22Rv1 (cell line): Measurements from ENCODE around the gene CCNDBP1.
"Not testable (repeated sequence)": the region's sequence is repeated elsewhere in the genome, so short reads cannot be mapped to it uniquely, and the experiment has no call there.

Experiments used
- H3K27ac ChIP-seq: fragments of 450-650 bp; 2 replicates; pipeline ENCODE4 v1.5.1; 2017
- ZFX ChIP-seq: fragments of 450-650 bp; IDR thresholded peaks from 2 replicates; pipeline ENCODE4 v1.6.1; 2017; ENCODE audit warnings: antibody characterized with exemption, borderline replicate concordance
- TF ChIP-seq, protein P1 (sequence below): fragments of 450-650 bp; IDR thresholded peaks from 2 replicates; pipeline ENCODE4 v1.5.1; 2017; ENCODE audit warnings: mild to moderate bottlenecking

CCNDBP1 gene

DNA sequence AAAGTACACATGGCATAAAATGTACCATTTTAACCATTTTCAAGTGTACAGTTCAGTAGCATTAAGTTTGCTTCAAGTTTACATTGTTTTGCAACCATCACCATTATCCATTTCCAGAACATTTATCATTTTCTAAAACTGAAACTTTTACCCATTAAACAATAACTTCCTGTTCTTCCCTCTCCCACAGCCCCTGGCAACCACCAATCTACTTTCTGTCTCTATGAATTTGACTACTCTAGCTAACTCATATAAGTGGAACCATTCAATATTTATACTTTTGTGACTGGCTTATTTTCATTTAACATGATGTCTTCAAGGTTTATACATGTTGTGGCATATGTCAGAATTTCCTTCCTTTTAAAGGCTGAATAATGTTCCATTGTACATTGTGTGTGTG, 31.9 kb upstream of the CCNDBP1 start:
- TF ChIP-seq, protein P1, sequence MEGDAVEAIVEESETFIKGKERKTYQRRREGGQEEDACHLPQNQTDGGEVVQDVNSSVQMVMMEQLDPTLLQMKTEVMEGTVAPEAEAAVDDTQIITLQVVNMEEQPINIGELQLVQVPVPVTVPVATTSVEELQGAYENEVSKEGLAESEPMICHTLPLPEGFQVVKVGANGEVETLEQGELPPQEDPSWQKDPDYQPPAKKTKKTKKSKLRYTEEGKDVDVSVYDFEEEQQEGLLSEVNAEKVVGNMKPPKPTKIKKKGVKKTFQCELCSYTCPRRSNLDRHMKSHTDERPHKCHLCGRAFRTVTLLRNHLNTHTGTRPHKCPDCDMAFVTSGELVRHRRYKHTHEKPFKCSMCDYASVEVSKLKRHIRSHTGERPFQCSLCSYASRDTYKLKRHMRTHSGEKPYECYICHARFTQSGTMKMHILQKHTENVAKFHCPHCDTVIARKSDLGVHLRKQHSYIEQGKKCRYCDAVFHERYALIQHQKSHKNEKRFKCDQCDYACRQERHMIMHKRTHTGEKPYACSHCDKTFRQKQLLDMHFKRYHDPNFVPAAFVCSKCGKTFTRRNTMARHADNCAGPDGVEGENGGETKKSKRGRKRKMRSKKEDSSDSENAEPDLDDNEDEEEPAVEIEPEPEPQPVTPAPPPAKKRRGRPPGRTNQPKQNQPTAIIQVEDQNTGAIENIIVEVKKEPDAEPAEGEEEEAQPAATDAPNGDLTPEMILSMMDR: no peak
- no peak for TF ChIP-seq ZFX

DNA sequence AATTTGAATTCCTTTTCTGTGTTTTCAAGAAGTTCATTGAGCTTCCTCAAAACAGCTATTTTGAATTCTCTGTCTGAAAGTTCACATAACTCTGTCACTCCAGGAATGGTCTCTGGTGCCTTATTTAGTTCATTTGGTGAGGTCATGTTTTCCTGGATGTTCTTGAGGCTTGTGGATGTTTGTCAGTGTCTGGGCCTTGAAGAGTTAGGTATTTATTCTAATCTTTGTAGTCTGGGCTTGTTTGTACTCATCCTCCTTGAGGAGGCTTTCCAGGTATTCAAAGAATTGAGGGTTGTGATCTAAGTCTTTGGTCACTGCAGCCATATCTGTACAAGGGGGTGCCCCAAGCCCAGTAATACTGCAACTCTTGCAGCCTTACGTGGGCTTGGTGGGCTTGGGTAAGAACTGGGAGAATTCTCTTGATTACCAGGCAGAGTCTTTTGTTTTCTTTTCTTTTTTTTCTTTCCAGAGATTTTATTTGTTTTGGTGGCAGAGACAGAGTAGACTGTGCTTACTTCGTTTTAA, 19.3 kb upstream of the CCNDBP1 start:
- TF ChIP-seq, protein P1: no peak
- no peak overlapping the region for H3K27ac ChIP-seq

More for the DNA sequence above, 31.9 kb upstream of the CCNDBP1 start:
- H3K27ac ChIP-seq: no peak overlapping the region

DNA sequence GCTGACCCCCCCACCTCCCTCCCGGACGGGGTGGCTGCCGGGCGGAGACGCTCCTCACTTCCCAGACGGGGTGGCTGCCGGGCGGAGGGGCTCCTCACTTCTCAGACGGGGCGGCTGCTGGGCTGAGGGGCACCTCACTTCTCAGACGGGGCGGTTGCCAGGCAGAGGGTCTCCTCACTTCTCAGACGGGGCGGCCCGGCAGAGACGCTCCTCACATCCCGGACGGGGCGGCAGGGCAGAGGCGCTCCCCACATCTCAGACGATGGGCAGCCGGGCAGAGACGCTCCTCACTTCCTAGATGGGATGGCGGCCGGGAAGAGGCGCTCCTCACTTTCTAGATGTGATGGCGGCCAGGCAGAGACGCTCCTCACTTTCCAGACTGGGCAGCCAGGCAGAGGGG, 17.9 kb upstream of the CCNDBP1 start:
- H3K27ac ChIP-seq: not testable (repeated sequence)

DNA sequence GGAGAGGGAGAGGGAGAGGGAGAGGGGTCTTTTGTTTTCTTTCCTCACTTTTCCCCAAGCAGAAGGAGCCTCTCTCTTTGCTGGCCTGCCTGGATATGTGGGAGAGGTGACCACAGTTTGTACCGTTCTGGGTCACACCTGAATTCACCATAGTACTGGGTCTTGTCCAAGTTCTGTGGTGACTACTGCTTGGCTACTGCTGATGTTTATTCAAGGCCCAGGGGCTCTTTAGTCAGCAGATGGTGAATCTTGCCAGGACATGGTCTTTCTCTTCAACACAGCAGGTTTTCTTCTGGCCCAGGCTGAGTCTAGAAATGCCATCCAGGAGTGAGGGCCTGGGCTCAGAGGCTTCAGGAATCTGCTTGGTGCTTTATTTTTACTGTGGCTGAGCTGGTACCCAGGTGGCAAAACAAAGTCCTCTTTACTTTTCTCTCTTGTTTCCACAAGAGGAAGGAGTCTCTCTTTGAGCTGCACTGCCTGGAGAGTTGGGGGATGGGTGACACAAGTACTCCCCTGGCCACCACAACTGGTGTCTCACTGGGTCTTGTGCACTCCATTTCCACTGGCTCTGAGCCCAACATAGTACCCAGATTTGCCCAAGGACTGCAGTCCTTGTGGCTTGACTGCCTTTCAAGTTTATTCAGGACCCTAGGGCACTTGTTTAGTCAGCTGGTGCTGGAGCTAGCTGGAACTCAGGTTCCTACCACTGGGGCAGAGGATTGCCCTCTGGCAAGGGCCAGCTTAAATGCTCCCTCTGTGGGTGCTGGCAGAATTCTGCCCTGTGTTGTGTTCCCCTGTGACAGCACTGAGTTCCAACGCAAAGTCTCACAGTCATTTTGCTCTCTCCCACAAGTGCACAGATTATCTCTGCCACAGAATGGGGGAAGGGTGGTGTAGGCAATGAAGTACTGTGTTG, 16.8 kb upstream of the CCNDBP1 start:
- H3K27ac ChIP-seq: no peak overlapping the region
- TF ChIP-seq, protein P1: no peak
- TF ChIP-seq ZFX: no peak

DNA sequence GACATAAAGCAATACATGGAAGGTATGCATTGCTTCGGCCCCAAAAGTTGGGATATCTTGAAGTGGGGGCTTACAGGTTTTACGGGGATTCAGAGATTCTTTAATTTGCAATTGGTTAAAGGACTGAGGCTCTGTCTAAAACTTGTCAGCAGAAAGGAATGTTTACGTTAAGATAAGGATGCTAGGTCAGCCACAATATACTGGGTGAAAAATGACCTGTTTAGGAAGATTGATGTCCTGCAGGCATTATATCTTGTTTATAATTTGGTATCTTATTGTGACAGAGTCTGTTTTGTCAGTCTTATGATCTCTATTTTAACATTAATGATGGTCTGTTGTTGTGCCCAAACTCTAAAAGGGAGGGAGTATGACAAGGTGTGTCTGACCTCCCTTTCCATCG, 15.3 kb upstream of the CCNDBP1 start:
- TF ChIP-seq, protein P1: no peak
- TF ChIP-seq ZFX: no peak
- no peak overlapping the region for H3K27ac ChIP-seq

DNA sequence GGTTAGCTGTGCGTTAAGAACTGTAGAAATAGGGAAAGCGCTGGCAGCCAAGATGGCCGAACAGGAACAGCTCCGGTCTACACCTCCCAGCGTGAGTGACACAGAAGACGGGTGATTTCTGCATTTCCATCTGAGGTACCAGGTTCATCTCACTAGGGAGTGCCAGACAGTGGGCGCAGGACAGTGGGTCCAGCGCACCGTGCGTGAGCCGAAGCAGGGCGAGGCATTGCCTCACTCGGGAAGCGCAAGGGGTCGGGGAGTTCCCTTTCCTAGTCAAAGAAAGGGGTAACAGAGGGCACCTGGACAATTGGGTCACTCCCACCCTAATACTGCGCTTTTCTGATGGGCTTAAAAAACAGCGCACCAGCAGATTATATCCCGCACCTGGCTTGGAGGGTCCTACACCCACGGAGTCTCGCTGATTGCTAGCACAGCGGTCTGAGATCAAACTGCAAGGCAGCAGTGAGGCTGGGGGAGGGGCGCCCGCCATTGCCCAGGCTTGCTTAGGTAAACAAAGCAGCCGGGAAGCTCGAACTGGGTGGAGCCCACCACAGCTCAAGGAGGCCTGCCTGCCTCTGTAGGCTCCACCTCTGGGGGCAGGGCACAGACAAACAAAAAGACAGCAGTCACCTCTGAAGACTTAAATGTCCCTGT, 9.4 kb upstream of the CCNDBP1 start:
- not testable (repeated sequence) for H3K27ac ChIP-seq

DNA sequence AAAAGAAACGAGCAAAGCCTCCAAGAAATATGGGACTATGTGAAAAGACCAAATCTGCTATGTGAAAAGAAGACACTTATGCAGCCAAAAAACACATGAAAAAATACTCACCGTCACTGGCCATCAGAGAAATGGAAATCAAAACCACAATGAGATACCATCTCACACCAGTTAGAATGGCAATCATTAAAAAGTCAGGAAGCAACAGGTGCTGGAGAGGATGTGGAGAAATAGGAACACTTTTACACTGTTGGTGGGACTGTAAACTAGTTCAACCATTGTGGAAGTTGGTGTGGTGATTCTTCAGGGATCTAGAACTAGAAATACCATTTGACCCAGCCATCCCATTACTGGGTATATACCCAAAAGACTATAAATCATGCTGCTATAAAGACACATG, 8.1 kb upstream of the CCNDBP1 start:
- H3K27ac ChIP-seq: not testable (repeated sequence)

DNA sequence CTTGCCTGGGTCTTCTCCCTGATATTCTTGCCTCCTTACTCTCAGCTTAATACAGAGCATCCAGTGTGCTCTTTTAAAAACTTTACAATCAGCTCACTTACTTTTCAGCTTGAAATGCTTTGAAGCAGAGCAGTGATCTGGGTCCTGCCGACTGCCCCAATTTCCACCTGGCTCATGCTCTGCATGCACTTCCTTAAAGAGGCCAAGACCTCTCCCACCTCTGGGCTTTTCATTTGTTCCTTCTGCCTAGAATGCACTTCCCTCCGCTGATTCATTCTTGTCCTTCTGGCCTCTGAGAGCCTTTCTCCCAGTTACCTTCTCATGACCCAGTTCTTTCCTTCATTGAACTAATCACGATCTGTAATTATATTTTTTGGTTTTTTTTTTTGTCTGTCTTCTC, 1.9 kb upstream of the CCNDBP1 start:
- H3K27ac ChIP-seq: peak overlapping the region; percentile 81; the same call in 1 of the 2 replicates

More for the DNA sequence above, 1.9 kb upstream of the CCNDBP1 start:
- TF ChIP-seq, protein P1: no peak
- no peak for TF ChIP-seq ZFX
